GM12873 (cell line): Measurements from ENCODE around the gene ADD2.

Experiments used
- CTCF ChIP-seq: IDR thresholded peaks from 2 replicates; pipeline ENCODE4 v1.5.1; 2012; ENCODE audit warnings: low read depth, mild to moderate bottlenecking, moderate library complexity, low read length, control low read depth; ENCODE audit not compliant: insufficient read depth; ENCODE audit errors: missing control alignments

ADD2 gene

DNA sequence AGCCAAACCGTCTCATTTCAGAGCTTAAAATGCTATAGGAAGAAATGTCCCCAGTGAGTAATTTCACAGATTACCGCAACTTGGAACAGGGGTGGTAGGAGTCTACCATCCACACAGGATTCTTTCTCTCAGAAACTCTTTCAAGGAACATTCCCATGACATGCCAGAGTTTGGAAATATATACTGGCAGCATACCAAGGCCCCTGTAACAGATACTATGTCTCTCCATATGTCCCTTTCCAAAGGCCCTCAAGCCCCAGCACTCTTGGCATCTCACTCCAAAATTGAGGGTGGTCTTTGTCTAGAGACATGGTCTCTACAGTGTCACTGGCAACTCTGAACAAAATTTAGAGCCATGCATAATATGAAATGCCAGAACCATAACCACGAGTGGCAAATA lies 11.5 kb upstream of the ADD2 start:
- TF ChIP-seq CTCF: no peak

DNA sequence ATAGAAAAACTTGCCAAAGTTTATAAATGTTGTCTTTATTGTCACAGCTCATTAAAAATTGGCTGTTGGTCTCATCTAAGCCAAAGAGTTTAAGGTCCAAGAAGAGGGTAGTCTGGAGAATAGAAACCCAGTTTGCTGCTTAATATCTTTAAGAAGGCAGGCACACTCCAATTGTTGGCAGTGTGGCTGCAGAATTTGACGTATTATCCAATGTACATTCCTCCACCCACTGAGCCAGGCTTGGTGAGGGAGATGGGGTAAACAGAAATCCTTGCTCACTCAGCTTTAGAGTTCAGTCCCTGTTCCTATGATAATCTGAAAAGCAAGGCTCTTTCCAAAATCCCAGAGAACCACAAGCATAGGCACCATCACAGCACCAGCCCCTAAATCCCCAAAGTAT lies 10.7 kb upstream of the ADD2 start:
- TF ChIP-seq CTCF: no peak

DNA sequence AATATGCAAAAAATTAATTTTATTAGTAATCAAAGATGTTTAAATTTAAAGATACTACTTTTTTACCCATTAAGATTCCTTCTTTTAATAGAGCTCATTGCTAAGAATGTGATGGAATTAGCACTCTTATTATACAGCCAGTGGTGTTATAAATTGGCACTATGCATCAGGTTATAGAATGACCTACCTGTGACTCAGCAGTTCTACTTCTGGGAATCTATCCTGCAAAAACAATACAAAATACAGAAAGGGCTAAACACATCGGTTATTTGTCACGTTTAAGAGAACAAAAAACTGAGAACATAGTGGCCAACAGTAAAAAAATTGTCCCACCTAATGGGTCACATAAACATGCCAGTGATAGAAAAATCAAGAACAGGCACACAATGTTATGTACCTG lies 9.4 kb upstream of the ADD2 start:
- TF ChIP-seq CTCF: no peak

DNA sequence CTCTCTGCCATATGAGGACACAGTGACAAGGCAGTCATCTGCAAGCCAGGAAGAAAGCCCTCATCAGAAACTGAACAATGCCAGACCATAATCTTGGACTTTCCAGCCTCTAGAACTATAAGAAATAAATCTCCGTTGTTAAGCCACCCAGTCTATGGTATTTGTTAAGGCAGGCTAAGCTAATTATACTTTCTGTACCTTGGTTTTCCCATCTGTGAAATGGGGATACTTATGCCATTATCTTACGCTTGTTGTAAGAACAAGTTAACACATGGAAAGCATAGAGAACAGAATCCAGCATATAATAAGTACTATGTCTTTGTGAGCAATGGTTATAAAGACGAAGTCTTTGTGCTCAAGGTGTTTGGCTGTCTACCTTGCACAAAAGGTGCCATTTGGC lies 8.3 kb upstream of the ADD2 start:
- TF ChIP-seq CTCF: no peak

DNA sequence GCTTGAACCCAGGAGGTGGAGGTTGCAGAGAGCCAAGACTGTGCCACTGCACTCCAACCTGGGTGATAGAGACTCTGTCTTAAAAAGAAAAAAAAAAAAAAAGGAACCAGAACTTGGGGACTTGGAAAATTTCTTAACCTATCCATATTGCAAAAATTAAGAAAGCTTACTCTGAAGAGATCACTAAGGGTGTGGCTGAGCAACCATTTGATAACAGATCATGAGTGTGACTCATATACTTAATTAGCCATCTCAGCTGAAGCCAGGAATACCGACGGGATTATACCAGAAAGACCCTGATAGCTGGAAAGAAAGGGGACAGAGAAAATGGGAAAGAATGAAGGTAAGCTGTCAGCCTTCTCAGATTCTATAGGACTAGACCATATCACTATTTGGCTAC lies 7.1 kb upstream of the ADD2 start:
- TF ChIP-seq CTCF: no peak

DNA sequence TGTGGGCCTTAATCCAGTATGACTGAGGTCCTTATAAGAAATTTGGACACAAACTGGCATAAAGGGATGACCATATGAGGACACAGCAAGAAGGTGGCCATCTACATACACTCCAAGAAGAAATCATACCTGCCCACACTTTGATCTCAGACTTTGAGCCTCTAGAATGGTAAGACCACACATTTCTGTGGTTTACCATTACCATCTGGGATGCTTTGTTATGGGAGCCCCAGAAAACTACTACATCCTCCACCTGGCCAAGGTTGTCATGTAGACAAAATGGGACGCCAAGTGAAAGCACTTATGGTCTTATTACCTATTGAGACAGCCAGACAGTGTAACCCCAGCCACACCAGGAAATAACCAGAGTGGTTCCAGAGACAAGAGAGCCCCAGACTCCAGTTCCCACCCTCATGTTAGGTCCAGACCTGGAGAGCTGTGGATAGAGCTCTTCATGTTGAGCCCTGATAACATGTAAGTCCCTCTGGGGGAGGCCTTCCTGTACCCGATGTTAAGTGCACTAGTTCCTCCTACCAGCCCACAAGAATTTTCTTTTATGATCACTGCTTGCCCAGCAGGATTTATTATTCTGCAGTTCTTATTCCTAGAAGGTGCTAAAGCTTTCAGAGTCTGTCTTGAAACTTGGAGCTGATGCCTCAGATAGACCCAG lies 4.6 kb upstream of the ADD2 start:
- no peak for TF ChIP-seq CTCF

DNA sequence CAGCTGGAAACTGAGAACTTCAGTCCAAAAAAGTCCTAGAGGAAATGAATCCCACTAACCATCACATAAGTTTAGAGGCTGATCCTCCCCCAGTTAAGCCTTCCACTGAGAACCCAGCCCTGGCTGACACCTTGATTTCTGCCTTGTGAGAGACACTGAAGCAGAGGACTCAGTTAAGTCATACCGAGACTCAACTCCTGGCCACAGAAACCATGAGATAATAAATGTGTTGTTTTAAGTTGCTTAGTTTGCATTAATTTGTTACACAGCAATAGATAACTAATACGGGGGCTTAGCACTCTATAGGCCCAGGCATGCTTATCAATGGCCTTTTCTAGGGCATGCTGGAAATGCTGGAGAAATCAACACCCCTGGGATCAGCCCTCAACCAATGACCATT lies 3.4 kb upstream of the ADD2 start:
- no peak for TF ChIP-seq CTCF
